HG02852 (cell line): ENCODE measurements around the gene CTXND2.
A peak's percentile ranks its signal among the peaks of the same experiment; 100 is the strongest.
"Not testable (repeated sequence)": the region's sequence is repeated elsewhere in the genome, so short reads cannot be mapped to it uniquely, and the experiment has no call there.

ENCODE experiments used
- ATAC-seq: cut with Tn5 transposase; IDR thresholded peaks from one replicate; pipeline ENCODE4 v1.9.1; 2021; ENCODE audit warnings: mild to moderate bottlenecking, moderate library complexity; ENCODE audit not compliant: unreplicated experiment

Gene CTXND2

DNA sequence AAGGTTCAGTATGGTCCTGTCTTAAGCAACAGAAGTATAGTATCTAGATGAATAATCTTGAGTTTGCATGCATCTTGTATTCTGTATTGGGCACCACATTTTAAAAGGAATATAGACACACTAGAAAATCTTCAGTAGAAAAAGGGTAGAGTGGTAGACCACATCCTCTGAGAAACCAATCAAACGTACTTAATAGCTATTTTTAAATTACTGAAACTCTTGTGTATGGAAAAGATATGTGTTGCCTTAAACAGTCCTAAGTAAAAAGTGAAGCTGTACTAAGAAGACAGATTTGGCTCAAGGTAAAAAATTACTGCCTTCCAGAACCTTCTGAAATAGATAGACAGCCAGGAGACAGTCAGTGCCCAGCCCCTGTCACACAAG is 3.1 kb downstream of the CTXND2 start:
- ATAC-seq, result no peak

DNA sequence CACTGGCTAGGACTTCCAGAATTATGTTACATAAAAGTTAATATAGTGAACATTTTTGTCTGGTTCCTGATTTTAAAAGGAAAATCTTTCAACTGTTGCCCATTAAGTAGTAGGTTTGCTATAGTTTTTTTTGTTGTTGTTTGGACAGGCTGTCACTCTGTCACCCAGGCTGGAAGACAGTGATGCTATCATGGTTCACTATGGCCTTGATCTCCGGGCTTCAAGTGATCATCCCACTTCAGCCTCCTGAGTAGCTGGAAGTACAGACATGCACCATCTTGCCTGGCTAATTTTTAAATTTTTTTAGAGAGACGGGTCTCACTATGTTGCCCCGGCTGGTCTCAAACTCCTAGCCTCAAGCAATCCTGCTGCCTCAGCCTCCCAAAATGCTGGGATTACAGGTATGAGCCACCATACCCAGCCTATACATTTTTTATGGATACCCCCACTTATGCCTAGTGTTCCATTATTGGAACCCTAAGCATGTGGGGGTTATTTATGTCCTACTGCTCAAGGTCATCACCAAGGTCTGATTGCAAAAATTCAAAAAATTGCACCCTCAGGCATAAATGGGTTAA is 6.5 kb downstream of the CTXND2 start:
- ATAC-seq, result no peak

DNA sequence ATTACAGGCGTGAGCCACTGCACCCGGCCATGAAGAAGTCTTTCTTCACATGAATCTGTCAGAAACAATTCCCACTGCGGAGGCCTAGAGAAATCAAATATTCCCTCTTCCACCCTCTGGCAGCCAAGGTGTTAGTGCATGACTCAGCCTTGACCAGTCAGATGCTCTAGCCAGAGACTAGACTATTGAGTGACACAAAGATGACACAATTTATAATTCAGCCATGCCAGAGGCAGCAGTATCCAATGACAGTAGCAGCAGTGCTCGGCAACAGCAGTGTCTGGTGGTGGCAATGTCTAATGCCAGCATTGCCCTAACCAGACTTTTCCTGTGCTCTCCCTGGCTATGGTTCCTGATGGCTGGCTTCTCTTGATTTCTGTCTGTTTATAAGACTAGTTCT is 8.7 kb downstream of the CTXND2 start:
- no peak for ATAC-seq

DNA sequence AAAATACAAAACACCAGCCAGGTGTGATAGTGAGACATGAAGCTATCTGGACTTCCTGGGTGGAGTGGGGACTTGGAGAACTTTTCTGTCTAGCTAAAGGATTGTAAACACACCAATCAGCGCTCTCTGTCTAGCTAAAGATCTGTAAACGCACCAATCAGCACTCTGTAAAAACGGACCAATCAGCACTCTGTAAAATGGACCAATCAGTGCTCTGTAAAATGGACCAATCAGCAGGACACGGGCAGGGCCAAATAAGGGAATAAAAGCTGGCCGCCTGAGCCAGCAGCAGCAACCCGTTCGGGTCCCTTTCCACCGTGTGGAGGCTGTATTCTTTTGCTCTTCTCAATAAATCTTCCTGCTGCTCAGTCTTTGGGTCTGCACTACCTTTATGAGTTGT is 12.9 kb downstream of the CTXND2 start:
- ATAC-seq, result not testable (repeated sequence)

DNA sequence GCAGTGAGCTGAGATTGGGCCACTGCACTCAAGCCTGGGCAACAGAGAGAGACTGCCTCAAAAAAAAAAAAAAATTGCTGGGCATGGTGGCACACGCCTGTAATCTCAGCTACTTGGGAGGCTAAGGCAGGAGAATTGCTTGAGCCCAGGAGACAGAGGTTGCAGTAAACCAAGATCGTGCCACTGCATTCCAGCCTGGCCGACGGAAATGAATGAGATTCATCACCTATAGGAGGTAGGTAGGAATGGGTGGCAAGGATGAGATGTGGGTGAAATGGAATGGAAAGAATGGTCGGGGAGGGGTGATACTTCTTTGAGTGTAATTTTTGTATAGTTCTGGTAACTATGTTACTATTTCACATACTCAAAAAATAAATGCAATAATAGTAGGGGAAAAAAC is 15.4 kb downstream of the CTXND2 start:
- ATAC-seq, result no peak

DNA sequence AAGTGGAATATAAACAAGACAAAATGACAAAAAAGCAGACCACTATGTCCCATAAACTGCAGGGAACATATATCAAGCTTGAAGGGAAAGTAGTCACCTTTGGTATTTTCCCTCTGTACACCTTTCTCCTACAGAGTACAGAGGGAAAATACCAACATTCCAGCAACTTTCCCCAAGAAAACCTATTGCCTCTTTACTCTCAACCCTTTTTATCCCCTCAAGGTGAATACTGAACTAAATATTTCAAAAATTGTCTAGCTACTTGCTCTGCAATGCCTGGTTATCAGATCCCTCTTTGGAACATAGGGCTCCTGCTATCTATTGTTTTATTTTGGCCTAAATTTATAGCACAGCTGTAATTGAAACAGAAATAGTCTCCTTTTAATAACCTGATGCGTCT is 15.8 kb downstream of the CTXND2 start:
- ATAC-seq, result no peak

DNA sequence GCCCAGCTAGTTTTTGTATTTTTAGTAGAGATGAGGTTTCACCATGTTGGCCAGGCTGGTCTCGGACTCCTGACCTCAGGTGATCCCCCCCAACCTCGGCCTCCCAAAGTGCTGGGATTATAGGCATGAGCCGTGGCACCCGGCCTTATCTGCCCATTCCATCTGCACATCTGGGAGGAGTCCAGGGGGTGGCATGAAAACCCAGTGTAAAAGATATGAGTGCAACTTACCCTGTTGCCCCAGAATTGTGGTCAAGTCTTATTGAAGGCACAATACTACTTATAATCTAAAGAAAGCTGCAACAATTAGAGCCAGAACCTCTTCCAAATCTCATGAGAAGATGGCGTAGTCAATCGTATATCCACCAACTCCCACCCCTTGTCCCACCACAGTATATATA is 18.4 kb downstream of the CTXND2 start:
- no peak for ATAC-seq

DNA sequence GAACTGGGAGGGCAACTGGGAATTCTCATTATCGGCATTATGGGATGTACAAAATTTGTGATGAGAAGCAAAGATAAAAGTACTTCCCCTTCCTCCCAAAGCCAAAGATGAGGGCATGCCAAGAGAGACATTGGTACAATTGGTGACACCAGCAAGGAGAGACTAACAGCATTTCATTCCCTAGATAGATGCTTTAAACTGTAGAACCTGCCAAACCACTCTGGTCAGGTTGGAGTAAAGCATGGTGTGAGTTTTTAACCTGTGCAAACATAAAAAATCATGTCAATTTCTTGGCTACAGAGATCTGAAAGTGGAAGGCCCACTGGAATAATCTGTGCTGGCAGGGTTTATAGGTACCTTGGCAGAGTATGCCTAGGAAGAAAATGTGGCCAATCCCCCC is 19.4 kb downstream of the CTXND2 start:
- no peak for ATAC-seq

DNA sequence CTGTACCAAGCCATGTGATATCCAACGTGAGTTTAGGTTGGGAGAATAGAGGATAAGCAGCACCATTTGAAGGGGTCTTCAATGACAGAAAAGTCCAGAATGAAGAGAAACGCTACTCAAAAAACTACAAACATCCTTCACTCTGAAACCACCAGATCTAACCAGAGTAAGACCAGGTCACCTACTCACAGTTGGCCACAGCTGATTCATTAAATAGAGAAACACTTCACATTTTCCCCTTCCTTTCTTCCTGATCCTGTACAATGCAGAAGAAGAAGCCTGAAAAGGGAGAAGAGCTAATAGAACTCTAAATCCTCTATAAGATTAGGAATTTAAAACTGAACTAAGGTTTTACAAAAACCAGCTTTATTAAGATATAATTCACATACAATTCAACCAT is 19.9 kb downstream of the CTXND2 start:
- ATAC-seq, result no peak

DNA sequence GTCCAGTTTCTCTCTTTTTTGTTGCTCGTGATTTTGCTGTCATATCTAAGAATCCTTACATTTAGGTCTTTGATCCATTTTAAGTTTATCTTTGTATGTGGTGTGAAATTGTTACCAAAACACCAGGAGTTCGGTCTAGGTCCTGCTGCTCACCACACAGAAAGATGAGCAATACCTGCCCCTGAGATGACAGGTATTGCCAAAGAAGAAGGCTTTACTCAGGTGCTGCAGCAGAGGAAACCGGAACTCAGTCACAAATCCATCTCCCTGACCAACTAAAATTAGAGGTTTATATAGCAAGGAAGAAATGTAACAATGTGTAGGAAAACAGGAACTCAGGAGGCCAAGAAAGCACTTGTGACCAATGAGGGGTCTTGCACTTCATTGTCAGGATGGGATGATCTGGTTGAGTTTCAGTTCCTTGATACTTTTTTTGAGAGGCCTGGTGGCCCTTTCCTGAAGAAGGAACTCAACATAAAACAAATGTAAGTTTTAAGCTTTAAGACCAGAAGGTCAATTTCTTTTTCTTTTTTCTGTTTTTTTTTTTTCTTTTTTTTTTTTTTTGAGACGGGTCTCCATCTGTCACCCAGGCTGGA is 22.7 kb downstream of the CTXND2 start:
- no peak for ATAC-seq

DNA sequence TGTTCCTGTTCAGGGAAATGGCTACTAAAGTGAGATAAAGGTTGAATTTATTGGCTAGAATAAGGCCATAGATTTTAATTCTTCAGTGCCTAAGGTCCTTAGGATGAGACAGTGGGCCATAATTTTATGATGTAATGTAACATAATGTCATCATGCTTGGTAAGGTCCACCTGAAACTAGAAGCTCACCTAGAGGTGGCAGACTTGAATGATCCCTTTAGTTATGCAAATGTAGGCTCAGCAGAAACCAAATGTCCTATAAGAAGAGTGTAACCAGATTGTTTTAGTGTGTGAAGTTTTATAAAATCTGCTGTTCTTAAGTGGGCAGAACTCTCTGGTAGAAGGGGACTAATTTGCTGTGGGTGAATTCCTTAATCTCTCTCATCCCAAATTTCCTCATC is 25.7 kb downstream of the CTXND2 start:
- no peak for ATAC-seq

DNA sequence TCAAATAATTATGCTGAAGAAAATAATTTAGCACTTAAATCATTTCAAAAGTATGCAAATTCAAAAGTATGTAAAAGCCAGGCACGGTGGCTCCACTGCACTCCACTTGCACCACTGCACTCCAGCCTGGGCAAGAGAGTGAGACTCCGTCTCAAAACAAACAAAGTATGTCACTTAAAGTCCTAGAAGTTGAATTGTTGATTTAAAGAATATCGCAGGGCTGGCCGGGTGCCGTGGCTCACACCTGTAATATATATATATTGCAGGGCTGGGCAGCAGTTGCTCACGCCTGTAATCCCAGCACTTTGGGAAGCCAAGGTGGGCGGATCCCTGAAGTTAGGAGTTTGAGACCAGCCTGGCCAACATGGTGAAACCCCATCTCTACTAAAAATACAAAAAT is 30.5 kb downstream of the CTXND2 start:
- ATAC-seq, result no peak

DNA sequence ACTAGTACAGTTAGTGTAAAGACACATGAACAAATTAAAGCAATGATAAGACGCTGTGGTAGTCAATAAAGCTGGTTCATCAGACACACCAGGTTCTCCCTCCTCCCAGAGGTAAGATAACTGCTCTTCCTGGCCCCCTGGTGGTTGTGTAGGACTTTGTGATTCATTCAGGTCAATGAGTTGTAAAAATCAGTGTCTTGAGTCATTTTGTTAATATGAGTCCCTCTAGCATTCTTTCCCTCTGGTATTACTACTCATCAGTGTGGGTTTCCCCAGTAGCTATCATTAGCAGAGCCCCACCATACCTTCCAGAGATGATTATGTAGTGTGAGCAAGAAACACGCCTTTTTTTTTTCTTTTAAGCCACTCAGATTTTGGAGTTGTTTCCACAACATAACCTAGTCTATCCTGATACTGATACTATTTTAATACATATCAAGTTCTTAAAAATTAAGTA is 35.6 kb downstream of the CTXND2 start:
- peak; percentile 65 for ATAC-seq

DNA sequence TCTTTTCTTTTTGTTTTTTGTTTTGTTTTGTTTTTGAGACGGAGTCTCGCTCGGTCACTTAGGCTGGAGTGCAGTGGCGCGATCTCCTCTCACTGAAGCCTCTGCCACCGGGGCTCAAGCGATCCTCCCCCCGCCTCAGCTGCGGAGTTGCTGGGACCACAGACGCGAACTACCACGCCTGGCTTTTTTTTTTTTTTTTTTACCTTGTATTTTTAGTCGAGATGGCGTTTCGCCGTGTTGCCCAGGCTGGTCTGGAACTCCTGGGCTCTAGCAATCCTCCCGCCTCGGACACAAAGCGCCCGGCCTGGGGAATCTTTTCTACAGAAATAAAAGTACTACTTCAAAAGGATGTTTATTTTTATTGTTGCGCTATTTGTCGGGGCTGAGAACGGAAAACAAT is 38.1 kb downstream of the CTXND2 start:
- ATAC-seq, result no peak

DNA sequence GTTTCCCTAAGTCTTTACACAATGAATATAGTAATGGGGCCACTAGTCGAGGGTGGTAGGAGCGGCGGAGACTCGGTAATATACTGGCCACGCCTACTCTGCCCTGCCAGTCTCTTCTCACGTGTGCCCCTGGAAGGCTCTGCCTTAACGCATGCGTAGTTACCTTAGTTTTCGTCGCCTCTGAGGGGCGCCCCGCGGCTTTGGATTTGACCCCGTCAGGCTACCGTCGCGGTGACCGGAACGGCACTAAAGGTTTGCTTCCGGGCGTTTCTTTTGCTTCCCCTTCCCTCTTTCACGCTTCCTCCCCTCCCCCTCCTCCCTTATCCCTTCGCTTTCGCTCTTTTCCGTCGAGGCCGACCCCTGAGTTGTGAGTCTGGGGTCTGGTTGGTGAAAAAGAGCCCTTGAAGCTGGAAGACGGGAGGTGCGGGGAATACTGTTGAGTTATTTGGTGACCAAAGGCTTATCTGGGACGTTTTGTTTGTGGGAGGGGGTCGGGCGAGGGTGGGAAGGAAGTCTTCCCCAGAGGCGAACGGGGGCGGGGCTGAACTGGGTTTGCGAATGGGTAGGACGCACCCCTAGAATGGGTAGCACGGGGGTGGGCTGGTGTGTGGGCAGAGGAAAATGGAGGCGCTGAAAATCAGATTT is 39.3 kb downstream of the CTXND2 start, which contains the start of gene SETDB1:
TSS of gene SETDB1 (plus strand) at position 267 of the 645 bp plus-strand sequence. CDS start 1,352 bp downstream, outside the sequence.
- peak; percentile 79 for ATAC-seq

DNA sequence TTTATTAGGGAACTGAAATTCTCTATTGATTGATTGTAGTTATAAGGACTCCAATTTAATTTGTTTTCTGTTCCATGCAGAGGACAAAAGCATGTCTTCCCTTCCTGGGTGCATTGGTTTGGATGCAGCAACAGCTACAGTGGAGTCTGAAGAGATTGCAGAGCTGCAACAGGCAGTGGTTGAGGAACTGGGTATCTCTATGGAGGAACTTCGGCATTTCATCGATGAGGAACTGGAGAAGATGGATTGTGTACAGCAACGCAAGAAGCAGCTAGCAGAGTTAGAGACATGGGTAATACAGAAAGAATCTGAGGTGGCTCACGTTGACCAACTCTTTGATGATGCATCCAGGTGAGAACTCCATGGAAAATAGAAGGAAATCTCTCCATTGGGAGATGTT is 40.7 kb downstream of the CTXND2 start:
- ATAC-seq, result no peak

DNA sequence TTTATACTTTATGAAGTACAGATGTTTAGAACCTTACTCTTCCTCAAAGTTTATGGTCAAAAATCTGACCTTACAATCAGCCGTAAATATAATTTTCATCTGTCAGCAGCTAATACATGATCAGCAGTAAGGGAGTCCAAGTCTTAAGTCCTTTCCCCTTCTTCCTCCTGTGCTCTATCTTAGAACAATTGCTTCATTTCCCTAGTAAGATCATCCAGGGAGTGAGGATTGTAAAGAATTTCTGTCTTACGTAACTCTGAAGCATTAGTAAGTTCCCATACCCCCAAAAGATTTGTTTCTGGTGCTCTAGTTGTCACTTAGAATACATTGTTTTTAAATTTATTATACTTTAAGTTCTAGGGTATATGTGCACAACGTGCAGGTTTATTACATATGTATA is 41.4 kb downstream of the CTXND2 start:
- ATAC-seq, result no peak

DNA sequence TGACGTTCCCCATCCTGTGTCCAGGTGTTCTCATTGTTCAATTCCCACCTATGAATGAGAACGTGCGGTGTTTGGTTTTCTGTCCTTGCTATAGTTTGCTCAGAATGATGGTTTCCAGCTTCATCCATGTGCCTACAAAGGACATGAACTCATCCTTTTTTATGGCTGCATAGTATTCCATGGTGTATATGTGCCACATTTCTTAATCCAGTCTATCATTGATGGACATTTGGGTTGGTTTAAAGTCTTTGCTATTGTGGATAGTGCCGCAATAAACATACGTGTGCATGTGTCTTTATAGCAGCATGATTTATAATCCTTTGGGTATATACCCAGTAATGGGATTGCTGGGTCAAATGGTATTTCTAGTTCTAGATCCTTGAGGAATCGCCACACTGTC is 41.8 kb downstream of the CTXND2 start:
- ATAC-seq, result not testable (repeated sequence)

DNA sequence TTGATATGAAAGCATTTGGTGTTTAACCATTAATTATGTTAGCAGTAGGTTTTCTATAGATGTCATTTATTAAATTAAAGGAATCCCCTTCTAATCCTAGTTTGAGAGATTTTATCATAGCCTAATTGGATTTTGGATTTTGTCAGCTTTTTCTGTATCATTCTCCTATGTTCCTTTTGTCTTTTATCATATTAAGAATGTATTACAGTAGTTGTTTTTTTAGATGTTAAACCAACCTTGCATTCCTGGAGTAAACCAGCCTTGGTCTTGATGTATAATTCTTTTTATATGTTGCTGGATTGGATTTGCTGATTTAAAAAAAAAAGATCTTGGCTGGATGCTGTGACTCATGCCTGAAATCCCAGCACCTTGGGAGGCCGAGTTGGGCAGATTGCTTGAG is 44.8 kb downstream of the CTXND2 start:
- no peak for ATAC-seq

DNA sequence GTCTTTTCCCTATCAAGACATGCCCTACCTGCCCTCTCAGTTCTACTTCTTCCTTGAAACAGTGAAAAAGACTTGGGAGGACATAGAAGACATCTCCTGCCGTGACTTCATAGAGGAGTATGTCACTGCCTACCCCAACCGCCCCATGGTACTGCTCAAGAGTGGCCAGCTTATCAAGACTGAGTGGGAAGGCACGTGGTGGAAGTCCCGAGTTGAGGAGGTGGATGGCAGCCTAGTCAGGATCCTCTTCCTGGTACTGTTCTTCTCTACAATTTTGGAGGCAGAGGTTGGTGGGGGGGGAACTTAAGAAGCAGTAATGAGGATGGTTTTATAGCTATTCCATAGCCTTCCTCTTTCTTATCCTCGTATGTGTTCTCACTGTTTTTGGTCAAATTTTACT is 57.9 kb downstream of the CTXND2 start:
- no peak for ATAC-seq

DNA sequence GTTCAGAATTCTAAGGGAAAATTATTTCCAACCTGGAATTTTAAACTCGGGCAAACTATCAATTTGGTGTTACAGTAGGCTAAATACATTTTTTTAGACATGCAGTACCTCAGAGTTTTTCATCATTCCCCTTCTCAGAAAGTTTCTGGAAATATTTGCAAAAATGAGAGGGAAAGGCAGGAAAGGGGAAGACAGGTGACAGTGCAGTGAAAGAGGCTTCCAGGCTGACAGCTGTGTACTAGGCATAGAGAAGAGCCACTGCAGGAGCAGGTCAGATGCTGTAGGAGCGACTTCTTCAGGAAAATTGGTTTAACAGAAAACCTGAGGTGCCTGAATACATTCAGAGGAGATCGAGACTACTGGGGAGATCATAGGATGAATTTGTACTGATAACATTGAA is 67.8 kb downstream of the CTXND2 start:
- ATAC-seq, result no peak

DNA sequence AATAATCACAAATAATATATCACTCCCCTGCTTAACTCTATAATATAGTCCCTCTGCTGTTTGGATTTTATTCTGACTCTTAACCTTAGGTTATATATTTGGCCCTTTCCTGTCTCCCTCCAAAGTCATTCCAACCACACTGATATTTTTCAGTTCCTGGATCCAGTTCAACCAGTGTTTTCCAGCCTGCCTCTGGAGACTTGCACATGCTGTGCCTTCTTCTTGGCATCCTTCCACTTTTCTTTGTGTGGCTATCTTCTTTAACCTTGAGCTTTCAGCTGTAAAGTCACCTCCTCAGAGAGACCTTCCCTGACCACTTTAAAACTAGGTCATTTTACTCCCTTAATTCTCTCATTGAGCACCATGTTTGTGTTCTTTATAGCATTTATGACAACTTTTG is 68.3 kb downstream of the CTXND2 start:
- no peak for ATAC-seq

DNA sequence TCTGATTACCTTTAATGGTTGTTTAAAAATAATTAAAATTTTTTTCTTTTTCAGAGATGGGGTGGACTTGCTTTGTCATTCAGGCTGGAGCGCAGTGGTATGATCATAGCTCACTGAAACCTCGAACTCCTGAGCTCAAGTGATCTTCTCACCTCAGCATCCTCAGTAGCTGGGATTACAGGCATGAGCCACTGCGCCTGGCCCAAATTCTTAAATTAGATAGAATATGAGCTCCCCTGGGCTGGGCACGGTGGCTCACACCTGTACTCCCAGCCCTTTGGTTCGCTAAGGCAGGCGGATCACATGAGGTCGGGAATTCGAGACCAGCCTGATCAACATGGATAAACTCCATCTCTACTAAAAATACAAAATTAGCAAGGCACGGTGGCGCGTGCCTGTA is 70.7 kb downstream of the CTXND2 start:
- ATAC-seq, result no peak
